GM23248 (cell line): ENCODE results near the gene KMT2A.

Experiments used
- EZH2 ChIP-seq: fragments of 200-600 bp; sonication (generic); IDR thresholded peaks from 2 replicates; pipeline ENCODE4 v1.6.1; 2018; ENCODE audit warnings: antibody characterized with exemption, mild to moderate bottlenecking; ENCODE audit not compliant: insufficient read depth, poor library complexity, severe bottlenecking
- EZH2phosphoT487 ChIP-seq: fragments of 200-600 bp; sonication (generic); IDR thresholded peaks from 2 replicates; pipeline ENCODE4 v1.6.1; 2018; ENCODE audit warnings: antibody characterized with exemption, moderate library complexity, mild to moderate bottlenecking, low read depth; ENCODE audit not compliant: insufficient read depth

- no peak for TF ChIP-seq EZH2
- TF ChIP-seq EZH2phosphoT487, result no peak
Observed at GRCh38 chr11:118415062-118415738, 21.1 kb upstream of the KMT2A start.
